GM12801 (cell line): ENCODE measurements around the gene TIRAP.

Experiments used
- TF ChIP-seq, protein P1 (sequence below): IDR thresholded peaks from one replicate; pipeline ENCODE4 v1.5.1; 2011; ENCODE audit warnings: control low read depth; ENCODE audit not compliant: insufficient read length; ENCODE audit errors: extremely low read depth

Gene TIRAP

DNA sequence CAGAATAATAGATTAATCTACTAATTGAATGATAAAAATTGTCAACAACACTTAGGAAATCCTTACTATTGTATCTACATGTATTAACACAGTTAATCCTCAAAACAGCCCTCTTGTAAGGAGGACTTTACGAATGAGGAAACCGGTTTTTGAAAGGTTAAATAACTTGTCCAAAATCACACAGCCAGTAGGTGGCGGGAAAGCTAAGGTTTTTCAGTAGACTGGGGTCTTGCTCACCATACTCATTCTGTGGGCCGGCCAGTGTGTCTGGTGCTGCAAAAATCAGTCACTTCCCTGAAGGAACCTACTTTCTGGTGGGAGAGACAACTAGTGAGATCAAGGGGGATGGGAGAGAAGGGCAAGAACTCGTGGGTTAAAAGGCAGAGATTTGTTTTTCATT lies 24.8 kb downstream of the TIRAP start:
- TF ChIP-seq, protein P1, sequence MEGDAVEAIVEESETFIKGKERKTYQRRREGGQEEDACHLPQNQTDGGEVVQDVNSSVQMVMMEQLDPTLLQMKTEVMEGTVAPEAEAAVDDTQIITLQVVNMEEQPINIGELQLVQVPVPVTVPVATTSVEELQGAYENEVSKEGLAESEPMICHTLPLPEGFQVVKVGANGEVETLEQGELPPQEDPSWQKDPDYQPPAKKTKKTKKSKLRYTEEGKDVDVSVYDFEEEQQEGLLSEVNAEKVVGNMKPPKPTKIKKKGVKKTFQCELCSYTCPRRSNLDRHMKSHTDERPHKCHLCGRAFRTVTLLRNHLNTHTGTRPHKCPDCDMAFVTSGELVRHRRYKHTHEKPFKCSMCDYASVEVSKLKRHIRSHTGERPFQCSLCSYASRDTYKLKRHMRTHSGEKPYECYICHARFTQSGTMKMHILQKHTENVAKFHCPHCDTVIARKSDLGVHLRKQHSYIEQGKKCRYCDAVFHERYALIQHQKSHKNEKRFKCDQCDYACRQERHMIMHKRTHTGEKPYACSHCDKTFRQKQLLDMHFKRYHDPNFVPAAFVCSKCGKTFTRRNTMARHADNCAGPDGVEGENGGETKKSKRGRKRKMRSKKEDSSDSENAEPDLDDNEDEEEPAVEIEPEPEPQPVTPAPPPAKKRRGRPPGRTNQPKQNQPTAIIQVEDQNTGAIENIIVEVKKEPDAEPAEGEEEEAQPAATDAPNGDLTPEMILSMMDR, result no peak

DNA sequence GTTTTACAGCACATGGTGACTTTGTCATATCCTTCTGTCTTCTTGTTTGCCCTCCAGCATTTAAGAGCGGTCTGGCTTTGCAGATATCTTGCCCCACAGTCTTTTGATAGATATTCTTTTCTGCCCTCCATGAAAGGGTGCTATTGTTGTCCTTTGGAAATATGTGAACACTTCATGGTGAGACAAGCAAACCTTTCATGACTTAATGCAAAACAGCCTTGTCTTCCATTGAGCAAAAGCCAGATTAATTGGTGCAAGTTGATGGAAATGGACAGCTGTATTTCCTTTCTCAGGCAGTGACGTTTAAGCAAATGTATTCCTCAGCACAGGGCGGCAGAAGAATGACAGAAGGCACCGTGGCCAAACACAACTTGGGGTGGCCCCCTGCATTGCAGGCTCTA lies 25.4 kb downstream of the TIRAP start:
- TF ChIP-seq, protein P1, result no peak

DNA sequence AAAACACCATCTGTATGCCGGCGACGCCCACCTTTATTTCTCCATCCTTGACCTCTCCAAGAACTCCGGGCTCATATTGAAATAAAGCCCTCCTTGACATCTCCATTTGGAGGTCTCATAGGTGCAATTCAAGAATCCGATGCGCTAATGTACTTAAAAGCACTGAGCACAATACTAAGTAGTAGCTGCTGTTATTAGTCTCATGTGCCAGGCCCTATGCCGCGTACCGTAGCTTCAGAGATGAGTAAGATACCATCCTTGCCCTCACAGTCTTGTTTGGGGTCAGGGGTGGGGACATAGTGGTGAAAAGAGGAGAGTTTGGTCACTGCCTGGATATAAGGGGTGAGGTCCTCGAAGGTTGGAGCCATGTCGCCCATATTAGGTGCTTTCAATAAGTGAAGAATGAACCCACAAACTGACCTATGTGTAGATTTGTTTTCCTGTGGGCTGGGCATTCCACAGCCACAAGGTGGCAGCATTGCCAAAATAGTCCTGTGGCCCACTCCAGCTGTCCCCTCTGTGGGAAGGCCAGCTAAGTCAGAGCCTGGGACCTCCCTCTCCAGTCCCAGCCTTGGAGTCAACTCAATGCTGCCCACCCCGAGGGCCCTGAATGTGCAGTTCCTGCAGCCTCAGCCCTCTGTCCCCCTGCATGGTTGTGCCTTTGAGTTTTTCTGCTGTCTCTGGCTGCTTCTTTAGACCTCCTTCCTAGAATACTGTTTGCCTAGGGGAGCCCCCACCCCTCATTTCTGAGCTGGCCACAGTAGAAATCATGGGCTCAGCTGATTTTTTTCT lies 27.5 kb downstream of the TIRAP start:
- TF ChIP-seq, protein P1, result no peak

- TF ChIP-seq, protein P1, result no peak
Measured at GRCh38 chr11:126310992-126311310, 28.1 kb downstream of the TIRAP start.

DNA sequence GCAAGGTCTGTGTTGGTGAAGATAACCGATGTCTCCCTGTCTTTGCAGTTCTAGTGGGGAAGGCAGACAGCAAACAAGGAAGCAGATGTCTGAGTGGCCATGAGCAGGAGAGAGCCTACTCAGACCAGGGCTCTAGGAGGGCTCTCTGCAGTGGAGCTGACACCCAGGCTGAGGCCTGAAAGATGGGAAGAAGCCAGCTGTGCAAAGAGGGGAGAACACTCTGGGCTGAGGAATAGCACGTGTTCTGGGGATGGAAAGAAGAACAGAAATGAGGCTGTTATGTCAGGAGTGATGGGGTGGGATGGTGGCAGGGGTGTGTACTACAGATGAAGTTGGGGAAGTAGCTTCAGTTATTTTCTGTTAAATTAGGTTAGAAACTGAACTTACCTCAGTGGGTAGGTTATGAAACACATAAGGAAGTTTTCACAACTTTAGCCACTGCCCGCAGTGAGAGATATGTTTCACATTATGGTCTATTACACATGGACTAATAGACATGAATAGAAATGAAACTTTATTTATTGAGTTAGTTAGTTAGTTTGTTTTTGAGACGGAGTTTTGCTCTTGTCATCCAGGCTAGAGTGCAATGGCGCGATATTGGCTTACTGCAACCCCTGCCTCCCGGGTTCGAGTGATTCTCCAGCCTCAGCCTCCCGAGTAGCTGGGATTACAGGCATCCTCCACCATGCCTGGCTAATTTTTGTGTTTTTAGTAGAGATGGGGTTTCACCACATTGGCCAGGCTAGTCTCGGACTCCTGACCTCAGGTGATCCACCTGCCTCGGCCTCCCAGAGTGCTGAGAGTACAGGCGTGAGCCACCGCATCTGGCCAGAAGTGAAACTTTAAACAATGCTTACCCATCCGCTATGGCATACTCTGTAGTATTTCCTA lies 28.8 kb downstream of the TIRAP start:
- TF ChIP-seq, protein P1, result no peak

- TF ChIP-seq, protein P1, result no peak
Measured at GRCh38 chr11:126312961-126313360, 30.1 kb downstream of the TIRAP start.

- TF ChIP-seq, protein P1, result no peak
Measured at GRCh38 chr11:126313826-126314225, 30.9 kb downstream of the TIRAP start.
